Upper lobe of left lung (tissue), 6 donors: ENCODE data around the gene MLPH. TPM values are rescaled to one million over a fixed set of nuclear protein-coding genes. Genes with fewer than 3 reads are reported as not detected.
A peak's percentile ranks its signal among the peaks of the same experiment; 100 is the strongest.

Source experiments
- ATAC-seq, 2 donors: fragments of 200-7000 bp; cut with Tn5 transposase; one replicate each; pipeline ENCODE4 v1.9.1; 2022; ENCODE audit warnings: mild to moderate bottlenecking in 2 of 2, moderate library complexity in 2 of 2; ENCODE audit not compliant: low FRiP score in 2 of 2
- DNase-seq, 2 donors: peaks; one replicate each; pipeline ENCODE4 v3.0.0-alpha.2; 2019 to 2020
- H3K27ac ChIP-seq, 4 donors: fragments of 200-600 bp; sonication (generic); one replicate each; pipeline ENCODE4 v1.5.1; 2016 to 2019
- H3K27me3 ChIP-seq, 4 donors: fragments of 200-600 bp; sonication (generic); one replicate each; pipeline ENCODE4 v1.5.1; 2017 to 2019
- H3K36me3 ChIP-seq, 4 donors: fragments of 200-600 bp; sonication (generic); one replicate each; pipeline ENCODE4 v1.5.1; 2016 to 2019
- H3K4me1 ChIP-seq, 4 donors: fragments of 200-600 bp; sonication (generic); one replicate each; pipeline ENCODE4 v1.5.1; 2018 to 2019
- H3K4me3 ChIP-seq, 4 donors: fragments of 200-600 bp; sonication (generic); one replicate each; pipeline ENCODE4 v1.5.1; 2017 to 2019; ENCODE audit warnings: mild to moderate bottlenecking in 2 of 4, moderate library complexity in 1 of 4
- H3K9me3 ChIP-seq, 4 donors: fragments of 200-600 bp; sonication (generic); one replicate each; pipeline ENCODE4 v1.5.1; 2018 to 2019
- CTCF ChIP-seq, 6 experiments: fragments of 450-650 bp in 4 of 6; fragments of 200-600 bp in 2 of 6; sonication (generic) in 2 of 6; IDR thresholded peaks; one replicate each; pipeline ENCODE4 v1.5.1; 2016 to 2019; ENCODE audit warnings: antibody characterized with exemption in 6 of 6
- EP300 ChIP-seq, 4 donors: sonication (generic); formaldehyde crosslinking; IDR thresholded peaks; one replicate each; pipeline ENCODE4 v1.5.1; 2017; ENCODE audit warnings: antibody characterized with exemption in 4 of 4, control low read depth in 2 of 4
- POLR2A ChIP-seq, 4 donors: fragments of 450-650 bp; IDR thresholded peaks; one replicate each; pipeline ENCODE4 v1.5.1; 2016 to 2017; ENCODE audit warnings: antibody characterized with exemption in 4 of 4, mild to moderate bottlenecking in 2 of 4
- POLR2AphosphoS5 ChIP-seq, 2 donors: sonication (generic); formaldehyde crosslinking; IDR thresholded peaks; one replicate each; pipeline ENCODE4 v1.5.1; 2017; ENCODE audit warnings: antibody characterized with exemption in 2 of 2
- WGBS, 2 donors: methylation state at CpG; one replicate each; pipeline ENCODE4 v1.1.5; 2017 to 2018; 5-methylcytosine and 5-hydroxymethylcytosine counted together
- total RNA-seq, 6 donors: library from RNA; depleted of rRNA in 4 of 6; stranded (reverse); fragments of >200 nt in 4 of 6; gene quantifications; one replicate each; pipeline versions ENCODE4 v1.1.0 to v1.2.1, GENCODE V29; 2016 to 2021
- donor health status: DM: no; HTN: no; CAD: no; lungs with moderate emphysema.
- donor health status: DM: no; HTN: yes; CAD: no; lungs with severe emphysema.

Gene MLPH
- total RNA-seq, 6 donors from 2014 or later, result 289 to 1,452 (median 502) TPM

GRCh38 chr2:237538001-237538720, 51.1 kb downstream of the MLPH start:
- H3K4me3 ChIP-seq, result no peak overlapping the region
- no peaks in the 10 kb centered on the region for H3K9me3 ChIP-seq
- WGBS, 2 donors, result 79 to 80% methylated on average over 29 of the region's 29 CpGs
- H3K4me1 ChIP-seq, result peaks cover 6 to 16% (median 8%) of the 10 kb centered on the region in 4 donors
- DNase-seq (no peak), ATAC-seq (no peak)
- TF ChIP-seq POLR2AphosphoS5 (IDR thresholded peaks at IDR 0.05), result no peak
- TF ChIP-seq CTCF (IDR thresholded peaks at IDR 0.05), result no peak
- TF ChIP-seq EP300 (IDR thresholded peaks at IDR 0.05), result no peak
- no peak for TF ChIP-seq POLR2A (IDR thresholded peaks at IDR 0.05)
- H3K27me3 ChIP-seq, result no peaks in the 10 kb centered on the region
- H3K27ac ChIP-seq, result no peak overlapping the region
- peaks cover 3 to 19% (median 12%) of the 10 kb centered on the region in 4 donors for H3K36me3 ChIP-seq

GRCh38 chr2:237538901-237539300, 51.9 kb downstream of the MLPH start:
- no peak for ATAC-seq
- Histone ChIP-seq H3K9me3 (no peaks in the 10 kb centered on the region), H3K27me3 (no peaks in the 10 kb centered on the region), H3K4me3 (no peak overlapping the region), H3K36me3 (peaks cover 3 to 19% (median 12%) of the 10 kb centered on the region in 4 donors), H3K4me1 (peaks cover 6 to 16% (median 8%) of the 10 kb centered on the region in 4 donors), H3K27ac (no peak overlapping the region)
- DNase-seq, result peak in 1 of 2 donors; percentile 71
- 89 to 95% methylated on average over 18 of the region's 18 CpGs for WGBS, 2 donors
- TF ChIP-seq EP300 (IDR thresholded peaks at IDR 0.05), result no peak
- TF ChIP-seq POLR2AphosphoS5 (IDR thresholded peaks at IDR 0.05), result no peak
- no peak for TF ChIP-seq POLR2A (IDR thresholded peaks at IDR 0.05)
- no peak for TF ChIP-seq CTCF (IDR thresholded peaks at IDR 0.05)

- peak overlapping the region in 1 of 4 donors; percentile 61 for H3K27ac ChIP-seq
- 61 to 67% methylated on average over 4 to 6 of the region's 6 CpGs for whole genome bisulfite sequencing, 2 donors
- TF ChIP-seq EP300 (IDR thresholded peaks at IDR 0.05) (no peak), POLR2AphosphoS5 (IDR thresholded peaks at IDR 0.05) (no peak), POLR2A (IDR thresholded peaks at IDR 0.05) (no peak)
- H3K9me3 ChIP-seq, result no peaks in the 10 kb centered on the region
- H3K27me3 ChIP-seq, result no peaks in the 10 kb centered on the region
- peaks cover 1 to 17% (median 9%) of the 10 kb centered on the region in 4 donors for H3K36me3 ChIP-seq
- H3K4me1 ChIP-seq, result peaks cover 6 to 16% (median 8%) of the 10 kb centered on the region in 4 donors
- no peak overlapping the region for H3K4me3 ChIP-seq
- DNase-seq, result no peak
- ATAC-seq, result no peak
Measured at GRCh38 chr2:237539681-237540080, 52.6 kb downstream of the MLPH start.

- no peak for TF ChIP-seq CTCF (IDR thresholded peaks at IDR 0.05)
- WGBS, 2 donors, result 87 to 93% methylated on average over 10 to 13 of the region's 13 CpGs
- peak; percentile 9 to 24 for ATAC-seq
- Histone ChIP-seq H3K36me3 (peaks cover 0 to 15% (median 9%) of the 10 kb centered on the region in 4 donors), H3K4me3 (no peak overlapping the region), H3K27me3 (no peaks in the 10 kb centered on the region), H3K4me1 (peaks cover 6 to 16% (median 8%) of the 10 kb centered on the region in 4 donors), H3K27ac (peak overlapping the region in 2 of 4 donors; percentile 40 to 61), H3K9me3 (no peaks in the 10 kb centered on the region)
- DNase-seq, result no peak
Measured at GRCh38 chr2:237540223-237540775, 53.2 kb downstream of the MLPH start.

GRCh38 chr2:237540823-237541222, 53.8 kb downstream of the MLPH start:
- 25 to 43% methylated on average over 3 to 6 of the region's 6 CpGs for WGBS, 2 donors
- H3K36me3 ChIP-seq, result peaks cover 0 to 15% (median 9%) of the 10 kb centered on the region in 4 donors
- no peaks in the 10 kb centered on the region for H3K27me3 ChIP-seq
- TF ChIP-seq CTCF (IDR thresholded peaks at IDR 0.05) (no peak), POLR2AphosphoS5 (IDR thresholded peaks at IDR 0.05) (no peak), POLR2A (IDR thresholded peaks at IDR 0.05) (no peak), EP300 (IDR thresholded peaks at IDR 0.05) (no peak)
- H3K4me1 ChIP-seq, result peaks cover 6 to 16% (median 8%) of the 10 kb centered on the region in 4 donors
- H3K27ac ChIP-seq, result peak overlapping the region in 2 of 4 donors; percentile 40 to 61
- no peaks in the 10 kb centered on the region for H3K9me3 ChIP-seq
- peak; percentile 4 to 83 for ATAC-seq
- H3K4me3 ChIP-seq, result no peak overlapping the region
- DNase-seq, result peak in 1 of 2 donors; percentile 46
